CD4-positive, alpha-beta T cell (primary cell): ENCODE data around the gene PRKCB. TPM values are rescaled to one million over a fixed set of nuclear protein-coding genes. Genes with fewer than 3 reads are reported as not detected.

ENCODE experiments used
- ATAC-seq: fragments of 200-7000 bp; cut with Tn5 transposase; one replicate; pipeline ENCODE4 v1.10.0; 2022; ENCODE audit warnings: mild to moderate bottlenecking; ENCODE audit not compliant: poor library complexity
- CTCF ChIA-PET: fragments of 350-600 bp; sonication (Branson Sonifier 250); formaldehyde crosslinking; loops from one replicate; lab custom pipeline; 2021; ENCODE audit warnings: antibody characterized with exemption, inconsistent platforms; lab: Charles Lee
- POLR2A ChIA-PET: fragments of 350-600 bp; sonication (Branson Sonifier 250); formaldehyde crosslinking; loops from one replicate; lab custom pipeline; 2021; ENCODE audit warnings: antibody characterized with exemption, inconsistent platforms; lab: Charles Lee
- DNase-seq, 14 experiments: peaks; one replicate each; pipeline ENCODE4 v3.0.0-alpha.2; 2013 to 2020; ENCODE audit warnings: mixed read lengths in 2 of 14
- H3K27ac ChIP-seq, 2 donors: one replicate each; pipeline versions ENCODE4 v1.5.1 to v1.7.0; 2013; ENCODE audit warnings: low read length in 2 of 2, low read depth in 1 of 2, mild to moderate bottlenecking in 1 of 2
- H3K27me3 ChIP-seq, 2 experiments: 1 replicate in 1 of 2; 2 replicates in 1 of 2; pipeline versions ENCODE4 v1.6.1 to v1.7.0; 2013; ENCODE audit warnings: low read length in 2 of 2, control low read depth in 1 of 2, mild to moderate bottlenecking in 1 of 2, moderate library complexity in 1 of 2; ENCODE audit not compliant: insufficient read depth in 2 of 2, control insufficient read depth in 1 of 2
- H3K36me3 ChIP-seq: one replicate; pipeline ENCODE4 v1.6.1; 2013; ENCODE audit warnings: low read length, control low read depth; ENCODE audit not compliant: insufficient read depth
- H3K4me1 ChIP-seq: one replicate; pipeline ENCODE4 v1.6.1; 2013; ENCODE audit warnings: low read length, control low read depth; ENCODE audit not compliant: insufficient read depth
- H3K4me3 ChIP-seq: one replicate; pipeline ENCODE4 v1.5.1; 2013; ENCODE audit warnings: mild to moderate bottlenecking, low read length, moderate library complexity
- H3K9me3 ChIP-seq, 2 experiments: 1 replicate in 1 of 2; 2 replicates in 1 of 2; pipeline versions ENCODE4 v1.6.1 to v1.7.0; 2013; ENCODE audit warnings: low read length in 2 of 2, mild to moderate bottlenecking in 2 of 2, control low read depth in 1 of 2, moderate library complexity in 1 of 2; ENCODE audit not compliant: control insufficient read depth in 1 of 2, insufficient read depth in 1 of 2
- H3K27ac Mint-ChIP-seq: one replicate; pipeline ENCODE4 v1.8.0; 2020; ENCODE audit warnings: mixed read lengths
- H3K27me3 Mint-ChIP-seq: one replicate; pipeline ENCODE4 v1.8.0; 2021; ENCODE audit warnings: mixed read lengths
- H3K36me3 Mint-ChIP-seq: one replicate; pipeline ENCODE4 v1.8.0; 2021; ENCODE audit warnings: low read depth, mixed read lengths
- H3K4me1 Mint-ChIP-seq: one replicate; pipeline ENCODE4 v1.8.0; 2021; ENCODE audit warnings: low read depth, mixed read lengths
- H3K4me3 Mint-ChIP-seq: one replicate; pipeline ENCODE4 v1.8.0; 2020; ENCODE audit warnings: mild to moderate bottlenecking, mixed read lengths
- H3K9me3 Mint-ChIP-seq: one replicate; pipeline ENCODE4 v1.8.0; 2020; ENCODE audit warnings: mixed read lengths
- intact Hi-C, 2 experiments: fragments of 100-400 bp; cut with DNase I in 1 of 2; cut with micrococcal nuclease in 1 of 2; formaldehyde crosslinking; loops; one replicate each; pipeline versions ENCODE4 v1.15.1 to v1.9.0; 2023 to 2025; cut with DNase I, micrococcal nuclease
- total RNA-seq, 174 experiments: library from RNA in 2 of 174; stranded (reverse) in 2 of 174; gene quantifications; one replicate each; pipeline ENCODE4 v1.2.3 and lab custom pipeline; 2021 to 2026
- TF ChIP-seq, protein P1 (sequence below): fragments of 200-600 bp; IDR thresholded peaks from one replicate; pipeline ENCODE4 v1.8.0; 2022; ENCODE audit warnings: antibody characterized with exemption, mild to moderate bottlenecking

PRKCB gene
- total RNA-seq, 2 experiments from 2014 or later: 64.7 TPM

GRCh38 chr16:23824909-23825308 lies 10.9 kb upstream of the PRKCB start:
- POLR2A ChIA-PET: interaction anchor here (0.6 kb wide), 1 partner anchor 125 kb away, joined by 4 read pairs; no protein-coding TSS in a partner anchor
- TF ChIP-seq, protein P1, sequence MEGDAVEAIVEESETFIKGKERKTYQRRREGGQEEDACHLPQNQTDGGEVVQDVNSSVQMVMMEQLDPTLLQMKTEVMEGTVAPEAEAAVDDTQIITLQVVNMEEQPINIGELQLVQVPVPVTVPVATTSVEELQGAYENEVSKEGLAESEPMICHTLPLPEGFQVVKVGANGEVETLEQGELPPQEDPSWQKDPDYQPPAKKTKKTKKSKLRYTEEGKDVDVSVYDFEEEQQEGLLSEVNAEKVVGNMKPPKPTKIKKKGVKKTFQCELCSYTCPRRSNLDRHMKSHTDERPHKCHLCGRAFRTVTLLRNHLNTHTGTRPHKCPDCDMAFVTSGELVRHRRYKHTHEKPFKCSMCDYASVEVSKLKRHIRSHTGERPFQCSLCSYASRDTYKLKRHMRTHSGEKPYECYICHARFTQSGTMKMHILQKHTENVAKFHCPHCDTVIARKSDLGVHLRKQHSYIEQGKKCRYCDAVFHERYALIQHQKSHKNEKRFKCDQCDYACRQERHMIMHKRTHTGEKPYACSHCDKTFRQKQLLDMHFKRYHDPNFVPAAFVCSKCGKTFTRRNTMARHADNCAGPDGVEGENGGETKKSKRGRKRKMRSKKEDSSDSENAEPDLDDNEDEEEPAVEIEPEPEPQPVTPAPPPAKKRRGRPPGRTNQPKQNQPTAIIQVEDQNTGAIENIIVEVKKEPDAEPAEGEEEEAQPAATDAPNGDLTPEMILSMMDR: no peak
- Mint-ChIP-seq H3K4me1 (peaks cover 40% of the 10 kb centered on the region), H3K9me3 (no peaks in the 10 kb centered on the region), H3K27ac (peak overlapping the region; percentile 89), H3K36me3 (no peaks in the 10 kb centered on the region), H3K4me3 (no peak overlapping the region), H3K27me3 (no peaks in the 10 kb centered on the region)
- H3K4me1 ChIP-seq: peaks cover 27% of the 10 kb centered on the region
- DNase-seq (no peak), ATAC-seq (no peak)
- H3K27ac ChIP-seq: peak overlapping the region in 1 of 2 donors; percentile 19
- intact Hi-C loops: loop anchor here in 1 of 2 experiments (5.0 kb wide), 1 partner anchor 37 kb away; no protein-coding TSS in a partner anchor
- CTCF ChIA-PET: interaction anchor here (1.2 kb wide), 1 partner anchor 21 kb away, joined by 3 read pairs; no protein-coding TSS in a partner anchor
- no peaks in the 10 kb centered on the region for H3K27me3 ChIP-seq
- H3K4me3 ChIP-seq: no peak overlapping the region
- H3K9me3 ChIP-seq: peaks cover 0 to 4% of the 10 kb centered on the region in 2 experiments
- no peaks in the 10 kb centered on the region for H3K36me3 ChIP-seq

- POLR2A ChIA-PET: interaction anchor here (0.7 to 2.5 kb wide), 11 partner anchors 9 to 184 kb away, joined by 3 to 21 read pairs (median 5); partner anchors contain the start of gene PRKCB
- Mint-ChIP-seq H3K27me3 (no peaks in the 10 kb centered on the region), H3K36me3 (no peaks in the 10 kb centered on the region)
Observed at GRCh38 chr16:23826528-23827045, 9.2 kb upstream of the PRKCB start.

DNA sequence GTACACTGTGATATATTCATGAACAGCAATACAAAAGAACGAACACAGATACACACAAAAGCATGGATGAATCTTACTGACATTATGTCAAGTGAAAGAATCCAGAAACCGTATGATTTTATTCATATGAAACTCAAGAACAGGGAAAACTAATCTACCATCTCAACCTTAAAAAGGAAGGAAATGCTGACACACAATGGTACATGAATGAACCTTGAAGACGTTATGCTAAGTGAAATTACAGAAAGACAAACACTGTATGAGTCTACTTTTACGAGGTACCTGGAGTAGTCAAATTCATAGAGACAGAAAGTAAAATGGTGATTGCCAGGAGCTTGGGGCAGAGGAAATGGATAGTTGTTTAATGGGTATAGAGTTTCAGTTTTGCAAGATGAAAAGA lies 8.7 kb upstream of the PRKCB start:
- TF ChIP-seq, protein P1: no peak
- Mint-ChIP-seq H3K9me3 (no peaks in the 10 kb centered on the region), H3K27ac (peak overlapping the region; percentile 89), H3K4me3 (peak overlapping the region; percentile 80), H3K4me1 (peaks cover 40% of the 10 kb centered on the region), H3K36me3 (no peaks in the 10 kb centered on the region), H3K27me3 (no peaks in the 10 kb centered on the region)
- Histone ChIP-seq H3K36me3 (no peaks in the 10 kb centered on the region), H3K4me3 (no peak overlapping the region), H3K4me1 (peaks cover 27% of the 10 kb centered on the region), H3K27me3 (no peaks in the 10 kb centered on the region), H3K9me3 (peaks cover 0 to 4% of the 10 kb centered on the region in 2 experiments), H3K27ac (peak overlapping the region; percentile 32 to 75)
- DNase-seq (peak in 2 of 14 experiments; percentile 34 to 46), ATAC-seq (peak; percentile 54)
- intact Hi-C loops: loop anchor here in 1 of 2 experiments (5.0 kb wide), 1 partner anchor 35 kb away; no protein-coding TSS in a partner anchor
- ChIA-PET CTCF (no interaction called here), POLR2A (interaction anchor here (0.7 to 2.5 kb wide), 11 partner anchors 9 to 183 kb away, joined by 3 to 21 read pairs (median 5); partner anchors contain the start of gene PRKCB)

More at GRCh38 chr16:23826528-23827045, 9.2 kb upstream of the PRKCB start:
- intact Hi-C loops: loop anchor here in 1 of 2 experiments (5.0 kb wide), 1 partner anchor 36 kb away; no protein-coding TSS in a partner anchor
- H3K27me3 ChIP-seq: no peaks in the 10 kb centered on the region
- peaks cover 40% of the 10 kb centered on the region for H3K4me1 Mint-ChIP-seq
- H3K4me1 ChIP-seq: peaks cover 27% of the 10 kb centered on the region
- H3K4me3 ChIP-seq: peak overlapping the region; percentile 6
- H3K9me3 Mint-ChIP-seq: no peaks in the 10 kb centered on the region
- DNase-seq: peak in 5 of 14 experiments; percentile 20 to 89 (median 75)
- no peaks in the 10 kb centered on the region for H3K36me3 ChIP-seq
- peak overlapping the region; percentile 80 for H3K4me3 Mint-ChIP-seq
- TF ChIP-seq, protein P1: no peak
- H3K9me3 ChIP-seq: peaks cover 0 to 4% of the 10 kb centered on the region in 2 experiments
- CTCF ChIA-PET: interaction anchor here (0.5 to 0.6 kb wide), 2 partner anchors 48 to 1164 kb away, joined by 3 read pairs; no protein-coding TSS in a partner anchor
- peak overlapping the region; percentile 32 to 75 for H3K27ac ChIP-seq
- ATAC-seq: peak; percentile 88
- H3K27ac Mint-ChIP-seq: peak overlapping the region; percentile 89
